Measurements from ENCODE around the gene LRRC31. TPM values are rescaled to one million over a fixed set of nuclear protein-coding genes. Genes with fewer than 3 reads are reported as not detected.

Gene LRRC31
- total RNA-seq, 4 donors from 2014 or later = 12.4 to 57.6 (median 28.4) TPM

DNA sequence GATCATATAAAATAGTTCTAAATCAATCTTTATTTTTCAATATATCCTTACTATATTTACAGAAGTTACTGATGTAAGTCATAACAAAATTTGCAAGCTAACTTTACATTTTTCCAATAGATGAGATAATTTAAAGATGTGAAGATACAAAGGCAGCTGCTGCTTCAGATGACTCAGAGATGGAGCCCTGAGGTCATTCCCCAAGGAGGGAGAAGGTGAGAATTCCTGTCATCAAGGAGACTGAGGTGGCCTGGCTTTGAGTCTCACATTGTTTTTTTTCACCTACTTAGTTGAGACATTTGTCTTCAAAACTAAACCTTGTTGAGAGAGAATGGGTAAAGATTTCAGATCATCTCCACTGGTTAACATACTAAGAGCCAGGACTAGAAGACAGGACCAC is 37.7 kb upstream of the LRRC31 start:
- DNase-seq = no peak
- Histone ChIP-seq H3K4me3 (no peak overlapping the region), H3K9me3 (no peaks in the 10 kb centered on the region), H3K4me1 (no peaks in the 10 kb centered on the region), H3K27ac (no peak overlapping the region), H3K36me3 (no peaks in the 10 kb centered on the region), H3K27me3 (no peaks in the 10 kb centered on the region)
- TF ChIP-seq CTCF (IDR thresholded peaks at IDR 0.05) (no peak), POLR2A (IDR thresholded peaks at IDR 0.05) (no peak)

- Histone ChIP-seq H3K9me3 (peaks cover 0 to 6% (median 0%) of the 10 kb centered on the region in 4 donors), H3K4me1 (no peaks in the 10 kb centered on the region), H3K4me3 (no peak overlapping the region), H3K27me3 (no peaks in the 10 kb centered on the region), H3K27ac (no peak overlapping the region), H3K36me3 (no peaks in the 10 kb centered on the region)
- TF ChIP-seq POLR2A (IDR thresholded peaks at IDR 0.05) = no peak
- no peak for TF ChIP-seq CTCF (IDR thresholded peaks at IDR 0.05)
- DNase-seq = no peak
Observed at GRCh38 chr3:169905404-169905803, 35.7 kb upstream of the LRRC31 start.

DNA sequence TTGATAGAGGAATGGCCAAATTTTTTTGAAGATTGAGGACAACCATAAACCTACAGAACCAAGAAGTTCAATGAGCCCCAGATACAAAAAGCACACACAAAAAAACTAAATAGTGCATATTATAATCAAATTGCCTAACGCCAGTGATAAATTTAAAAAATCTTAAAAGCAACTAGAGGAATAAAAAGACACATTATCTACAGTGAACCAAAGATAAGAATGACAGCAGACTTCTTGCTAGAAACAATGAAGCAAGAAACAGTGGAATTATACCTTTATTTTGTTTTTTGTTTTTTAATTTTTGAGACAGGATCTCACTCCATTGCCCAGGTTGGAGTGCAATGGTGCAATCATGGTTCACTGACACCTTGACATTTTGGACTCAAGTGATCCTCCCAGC is 31.7 kb upstream of the LRRC31 start:
- H3K27me3 ChIP-seq = no peaks in the 10 kb centered on the region
- no peak for TF ChIP-seq CTCF (IDR thresholded peaks at IDR 0.05)
- TF ChIP-seq POLR2A (IDR thresholded peaks at IDR 0.05) = no peak
- H3K4me3 ChIP-seq = no peak overlapping the region
- no peaks in the 10 kb centered on the region for H3K36me3 ChIP-seq
- no peak for DNase-seq
- H3K4me1 ChIP-seq = no peaks in the 10 kb centered on the region
- H3K9me3 ChIP-seq = peaks cover 0 to 6% (median 0%) of the 10 kb centered on the region in 4 donors
- no peak overlapping the region for H3K27ac ChIP-seq

DNA sequence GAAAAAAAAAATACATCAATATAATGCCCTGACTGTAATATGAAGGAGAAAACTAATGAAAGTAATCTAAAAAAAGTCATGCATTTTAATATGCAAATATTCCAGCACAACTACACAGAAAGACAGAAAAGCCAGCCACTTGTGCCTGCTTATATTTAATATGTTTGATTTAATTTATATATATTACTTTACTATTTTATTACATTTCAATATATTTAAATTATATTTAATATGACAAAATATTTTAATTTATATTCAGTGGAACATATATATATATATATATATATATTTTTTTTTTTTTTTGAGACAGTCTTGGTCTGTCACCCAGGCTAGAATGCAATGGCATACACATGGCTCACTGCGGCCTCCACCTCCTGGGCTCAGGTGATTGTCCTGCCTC is 27.5 kb upstream of the LRRC31 start:
- no peak overlapping the region for H3K4me3 ChIP-seq
- H3K9me3 ChIP-seq = peaks cover 0 to 6% (median 0%) of the 10 kb centered on the region in 4 donors
- H3K27ac ChIP-seq = no peak overlapping the region
- DNase-seq = no peak
- H3K4me1 ChIP-seq = no peaks in the 10 kb centered on the region
- TF ChIP-seq POLR2A (IDR thresholded peaks at IDR 0.05) (no peak), CTCF (IDR thresholded peaks at IDR 0.05) (no peak)
- H3K27me3 ChIP-seq = no peaks in the 10 kb centered on the region
- no peaks in the 10 kb centered on the region for H3K36me3 ChIP-seq

DNA sequence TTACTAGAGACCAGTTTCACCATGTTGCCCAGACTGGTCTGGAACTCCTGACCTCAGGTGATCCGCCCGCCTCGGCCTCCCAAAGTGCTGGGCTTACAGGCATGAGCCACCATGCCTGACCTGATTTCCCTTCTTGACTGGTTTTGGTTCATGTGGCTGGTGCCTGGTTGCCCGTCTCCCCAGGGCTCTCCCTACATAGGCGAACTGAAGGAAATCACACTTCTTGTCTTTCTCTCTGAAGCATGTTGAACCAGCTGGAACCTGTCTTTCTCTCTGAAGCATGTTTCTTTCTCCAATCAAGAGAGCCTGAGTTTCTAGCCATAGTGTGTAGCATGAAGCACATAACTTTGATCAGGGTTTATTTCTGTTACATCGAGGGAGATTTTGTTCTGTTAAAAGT is 25.3 kb upstream of the LRRC31 start:
- Histone ChIP-seq H3K36me3 (no peaks in the 10 kb centered on the region), H3K4me3 (no peak overlapping the region), H3K27me3 (no peaks in the 10 kb centered on the region), H3K4me1 (no peaks in the 10 kb centered on the region), H3K9me3 (no peaks in the 10 kb centered on the region), H3K27ac (no peak overlapping the region)
- TF ChIP-seq CTCF (IDR thresholded peaks at IDR 0.05) (no peak), POLR2A (IDR thresholded peaks at IDR 0.05) (no peak)
- no peak for DNase-seq

GRCh38 chr3:169894110-169894509 is 24.4 kb upstream of the LRRC31 start:
- H3K27me3 ChIP-seq = no peaks in the 10 kb centered on the region
- no peak overlapping the region for H3K4me3 ChIP-seq
- no peak for DNase-seq
- H3K4me1 ChIP-seq = no peaks in the 10 kb centered on the region
- no peaks in the 10 kb centered on the region for H3K9me3 ChIP-seq
- H3K36me3 ChIP-seq = no peaks in the 10 kb centered on the region
- no peak overlapping the region for H3K27ac ChIP-seq
- TF ChIP-seq CTCF (IDR thresholded peaks at IDR 0.05) = no peak
- TF ChIP-seq POLR2A (IDR thresholded peaks at IDR 0.05) = no peak

Measured in Peyer's patch (tissue), 4 donors.